Activated naive CD4-positive, alpha-beta T cell treated with Interleukin-2 at 50 U/mL for 16 hours (primary cell): Measurements from ENCODE around the gene TTYH3.

Experiments used
- DNase-seq: peaks from one replicate; pipeline ENCODE4 v3.0.0-alpha.2; 2020

TTYH3 gene

GRCh38 chr7:2617325-2617905, 14.4 kb upstream of the TTYH3 start:
- no peak for DNase-seq

GRCh38 chr7:2619116-2619515, 12.7 kb upstream of the TTYH3 start:
- DNase-seq = no peak

- no peak for DNase-seq
These were observed 10.5 kb upstream of the TTYH3 start for GRCh38 chr7:2621061-2621828.

- no peak for DNase-seq
These were observed 9.7 kb upstream of the TTYH3 start for GRCh38 chr7:2621948-2622640.

GRCh38 chr7:2622869-2623697, 8.7 kb upstream of the TTYH3 start:
- no peak for DNase-seq

- no peak for DNase-seq
These were observed 8.1 kb upstream of the TTYH3 start for GRCh38 chr7:2623698-2624014.

GRCh38 chr7:2624293-2624886, 7.4 kb upstream of the TTYH3 start:
- no peak for DNase-seq

GRCh38 chr7:2626498-2627117, 5.2 kb upstream of the TTYH3 start:
- DNase-seq = no peak

- no peak for DNase-seq
These were observed 4.3 kb upstream of the TTYH3 start for GRCh38 chr7:2627258-2628129.

- DNase-seq = no peak
These were observed 3.7 kb upstream of the TTYH3 start for GRCh38 chr7:2628130-2628482.

GRCh38 chr7:2628891-2629290, 2.9 kb upstream of the TTYH3 start:
- no peak for DNase-seq

GRCh38 chr7:2629746-2630681, 1.8 kb upstream of the TTYH3 start:
- no peak for DNase-seq

- DNase-seq = peak; percentile 58
These were observed 1.1 kb downstream of the TTYH3 start for GRCh38 chr7:2632733-2633537.

- peak; percentile 49 for DNase-seq
These were observed 1.9 kb downstream of the TTYH3 start for GRCh38 chr7:2633538-2634266.

GRCh38 chr7:2634267-2635145, 2.7 kb downstream of the TTYH3 start:
- no peak for DNase-seq

- DNase-seq = no peak
These were observed 3.4 kb downstream of the TTYH3 start for GRCh38 chr7:2635148-2635668.
